K562 (cell line): ENCODE results near the gene KCNK4. TPM values are rescaled to one million over a fixed set of nuclear protein-coding genes. Genes with fewer than 3 reads are reported as not detected.

Experiments used
- ATAC-seq: fragments of 200-7000 bp; cut with Tn5 transposase; 3 replicates; pipeline ENCODE4 v1.9.1; 2020; ENCODE audit warnings: moderate library complexity
- BruUV-seq: library from RNA; stranded (reverse); fragments of 400-500 nt; replicated peaks from 2 replicates; lab custom pipeline; 2021; lab: Mats Ljungman, UMichigan
- CTCF ChIA-PET: fragments of 300-600 bp; formaldehyde crosslinking; extraction: SDS; loops from one replicate; lab custom pipeline; 2021; ENCODE audit warnings: low intra/inter-chr PET ratio; lab: Yijun Ruan, JAX
- POLR2A ChIA-PET: fragments of 300-600, 350-650 bp; sonication (Branson Sonifier 250); formaldehyde crosslinking; extraction: SDS; loops from one replicate; lab custom pipeline; 2021; ENCODE audit warnings: antibody characterized with exemption, inconsistent platforms; lab: Yijun Ruan, JAX
- DNase-seq, 4 experiments: peaks; one replicate each; pipeline versions ENCODE4 v3.0.0 to v3.0.0-alpha.2; 2011 to 2018; ENCODE audit warnings: low spot score in 3 of 4, mixed read lengths in 3 of 4; ENCODE audit errors: extremely low read depth in 1 of 4
- FAIRE-seq: peaks from 2 replicates; lab custom pipeline; 2011; peaks lifted over from hg19 to GRCh38; lab: Jason Lieb, UNC
- H2AFZ ChIP-seq: 2 replicates; pipeline ENCODE4 v1.6.0; 2011; ENCODE audit warnings: low read depth, low read length, control low read depth, inconsistent platforms
- H3K27ac ChIP-seq: fragments of 200-600 bp; 3 replicates; pipeline ENCODE4 v1.8.0; 2011; ENCODE audit warnings: low read depth, mild to moderate bottlenecking, control low read depth, inconsistent platforms, low read length, moderate library complexity, mixed read lengths; ENCODE audit errors: extremely low read depth
- H3K27me3 ChIP-seq, 2 experiments: fragments of 300-600 bp in 1 of 2; 2 replicates in 1 of 2; 3 replicates in 1 of 2; pipeline versions ENCODE4 v1.6.0 to v1.8.0; 2011; ENCODE audit warnings: inconsistent platforms in 2 of 2, low read length in 2 of 2, mild to moderate bottlenecking in 1 of 2, mixed read lengths in 1 of 2, moderate library complexity in 1 of 2; ENCODE audit not compliant: control insufficient read depth in 2 of 2, insufficient read depth in 2 of 2
- H3K36me3 ChIP-seq: fragments of 300-600 bp; 3 replicates; pipeline ENCODE4 v1.8.0; 2011; ENCODE audit warnings: mild to moderate bottlenecking, low read length, inconsistent platforms; ENCODE audit not compliant: control insufficient read depth, insufficient read depth
- H3K4me1 ChIP-seq, 2 experiments: fragments of 200-600 bp in 1 of 2; replicated peaks in 1 of 2; 2 replicates in 1 of 2; 3 replicates in 1 of 2; pipeline versions ENCODE4 v1.5.1 to v1.8.0; 2011; ENCODE audit warnings: inconsistent platforms in 2 of 2, low read length in 2 of 2, mild to moderate bottlenecking in 1 of 2, mixed read lengths in 1 of 2, moderate library complexity in 1 of 2; ENCODE audit not compliant: control insufficient read depth in 2 of 2, insufficient read depth in 2 of 2
- H3K4me2 ChIP-seq: 2 replicates; pipeline ENCODE4 v1.6.1; 2011; ENCODE audit warnings: low read length, control low read depth, inconsistent platforms, mixed read lengths; ENCODE audit not compliant: insufficient read depth
- H3K4me3 ChIP-seq: fragments of 200-600 bp; sonication (generic), shearing (Covaris generic); 2 replicates; pipeline ENCODE4 v1.5.1; 2016; ENCODE audit warnings: control low read depth, inconsistent platforms
- H3K79me2 ChIP-seq: fragments of 200-600 bp; 3 replicates; pipeline ENCODE4 v1.8.0; 2011; ENCODE audit warnings: low read length, inconsistent platforms; ENCODE audit not compliant: control insufficient read depth, insufficient read depth
- H3K9ac ChIP-seq, 2 experiments: 2 replicates each; pipeline versions ENCODE4 v1.6.0 to v1.6.1; 2011; ENCODE audit warnings: low read depth in 2 of 2, low read length in 2 of 2, control low read depth in 1 of 2, inconsistent platforms in 1 of 2, mild to moderate bottlenecking in 1 of 2, mixed read lengths in 1 of 2; ENCODE audit not compliant: insufficient read depth in 1 of 2
- H3K9me1 ChIP-seq: one replicate; pipeline ENCODE4 v1.6.0; 2011; ENCODE audit warnings: inconsistent platforms, mild to moderate bottlenecking, low read length, moderate library complexity; ENCODE audit not compliant: control insufficient read depth, insufficient read depth
- H3K9me3 ChIP-seq: replicated peaks from 2 replicates; pipeline ENCODE4 v1.5.1; 2011; ENCODE audit warnings: low read depth, low read length, inconsistent platforms; ENCODE audit not compliant: control insufficient read depth, insufficient read depth
- H4K20me1 ChIP-seq: replicated peaks from 2 replicates; pipeline ENCODE4 v1.6.1; 2011; ENCODE audit warnings: low read length, inconsistent platforms, mixed read lengths; ENCODE audit not compliant: control insufficient read depth, insufficient read depth
- CREM ChIP-seq: IDR thresholded peaks from 2 replicates; pipeline ENCODE4 v1.6.1; 2014; ENCODE audit warnings: antibody characterized with exemption, low read depth
- DACH1 ChIP-seq: fragments of 450-650 bp; IDR thresholded peaks from 2 replicates; pipeline ENCODE4 v1.6.1; 2018; ENCODE audit not compliant: partially characterized antibody
- HNRNPLL ChIP-seq: fragments of 200-400 bp; formaldehyde crosslinking; IDR thresholded peaks from 2 replicates; pipeline ENCODE4 v1.6.1; 2017; ENCODE audit warnings: low read length, low read depth, mild to moderate bottlenecking; ENCODE audit not compliant: poor library complexity, severe bottlenecking
- NFE2L1 ChIP-seq: fragments of 450-650 bp; IDR thresholded peaks from 2 replicates; pipeline ENCODE4 v1.6.1; 2016; ENCODE audit warnings: missing genetic modification characterization, low read depth, mild to moderate bottlenecking, missing compliant biosample characterization, moderate library complexity, borderline replicate concordance
- NR3C1 ChIP-seq: sonication (generic); formaldehyde crosslinking; IDR thresholded peaks from 2 replicates; pipeline ENCODE4 v1.8.1; 2022; ENCODE audit warnings: missing genetic modification reagents
- POLR2G ChIP-seq: fragments of 200-400 bp; formaldehyde crosslinking; IDR thresholded peaks from 2 replicates; pipeline ENCODE4 v1.6.1; 2017; ENCODE audit warnings: low read depth, mild to moderate bottlenecking, antibody characterized with exemption, low read length, moderate library complexity
- RBM22 ChIP-seq: fragments of 200-400 bp; formaldehyde crosslinking; IDR thresholded peaks from 2 replicates; pipeline ENCODE4 v1.6.1; 2018; ENCODE audit warnings: low read length, low read depth; ENCODE audit not compliant: poor library complexity, severe bottlenecking
- ZBTB7A ChIP-seq: IDR thresholded peaks from 2 replicates; pipeline ENCODE4 v1.6.1; 2011; ENCODE audit warnings: low read depth, mild to moderate bottlenecking, low read length, moderate library complexity, borderline replicate concordance; ENCODE audit not compliant: control insufficient read depth
- ZNF282 ChIP-seq: sonication (generic); formaldehyde crosslinking; IDR thresholded peaks from 2 replicates; pipeline ENCODE4 v1.8.1; 2023; ENCODE audit warnings: missing genetic modification reagents
- WGBS: fragments of 100-300 bp; shearing (Covaris generic); methylation state at CpG from one replicate; pipeline ENCODE4 v1.1.6; 2016; ENCODE audit warnings: low coverage, mixed read lengths; ENCODE audit not compliant: insufficient coverage; ENCODE audit errors: missing lambda C conversion rate; 5-methylcytosine and 5-hydroxymethylcytosine counted together
- in situ Hi-C: fragments of 300-500 bp; cut with MboI; formaldehyde crosslinking; loops from 4 replicates; pipeline ENCODE4 v1.15.0; 2018; ENCODE audit warnings: inconsistent platforms, mixed read lengths
- intact Hi-C: fragments of 100-400 bp; cut with micrococcal nuclease; formaldehyde crosslinking; loops from 2 replicates; pipeline ENCODE4 v1.14.2; 2022
- polyA plus RNA-seq, 8 experiments: library from polyadenylated mRNA; depleted of rRNA in 4 of 8; stranded (reverse) in 5 of 8; unstranded in 3 of 8; fragments of >200 nt; fragmentation: Nextera tagmentation in 2 of 8; fragmentation: Illumina TruSeq in 1 of 8; extraction: Ambion mirVana in 2 of 8; extraction: Trizol in 1 of 8; gene quantifications; 2 replicates each; pipeline versions ENCODE4 v1.2.1 to v1.2.3, GENCODE V29; 2011 to 2014; ENCODE audit warnings: inconsistent platforms in 1 of 8, missing spikeins in 1 of 8
- total RNA-seq, 7 experiments: library from RNA; depleted of rRNA in 6 of 7; stranded (reverse); fragments of >200 nt in 6 of 7; fragmentation: Illumina TruSeq in 2 of 7; extraction: Trizol in 2 of 7; gene quantifications; 2 replicates each; pipeline versions ENCODE4 v1.2.1 to v1.2.3, GENCODE V29; 2011 to 2021; ENCODE audit warnings: low replicate concordance in 1 of 7
- TF ChIP-seq, protein P1 (sequence below): sonication (generic); formaldehyde crosslinking; IDR thresholded peaks from 2 replicates; pipeline ENCODE4 v1.8.0; 2022; ENCODE audit warnings: mild to moderate bottlenecking, low read depth, missing genetic modification reagents
- TF ChIP-seq, protein P2 (sequence below), 2 experiments: IDR thresholded peaks; 2 replicates each; pipeline ENCODE4 v1.6.1; 2011; ENCODE audit warnings: borderline replicate concordance in 1 of 2, control low read depth in 1 of 2, low read depth in 1 of 2, low read length in 1 of 2, mild to moderate bottlenecking in 1 of 2, mixed read lengths in 1 of 2, moderate library complexity in 1 of 2; ENCODE audit not compliant: insufficient read depth in 1 of 2, insufficient read length in 1 of 2, poor library complexity in 1 of 2, severe bottlenecking in 1 of 2; ENCODE audit errors: extremely low read depth in 1 of 2
- TF ChIP-seq, protein P3 (sequence below), 2 experiments: IDR thresholded peaks in 1 of 2; conservative IDR thresholded peaks in 1 of 2; 2 replicates each; pipeline ENCODE4 v1.6.1; 2016; ENCODE audit warnings: low read depth in 2 of 2, mild to moderate bottlenecking in 1 of 2, missing compliant biosample characterization in 1 of 2, missing genetic modification characterization in 1 of 2, moderate library complexity in 1 of 2

The KCNK4 gene
- total and polyA plus RNA-seq, 9 of the 15 experiments (the other 6 are each of a cell fraction or from before 2014, with no cell fraction given), result not detected

DNA sequence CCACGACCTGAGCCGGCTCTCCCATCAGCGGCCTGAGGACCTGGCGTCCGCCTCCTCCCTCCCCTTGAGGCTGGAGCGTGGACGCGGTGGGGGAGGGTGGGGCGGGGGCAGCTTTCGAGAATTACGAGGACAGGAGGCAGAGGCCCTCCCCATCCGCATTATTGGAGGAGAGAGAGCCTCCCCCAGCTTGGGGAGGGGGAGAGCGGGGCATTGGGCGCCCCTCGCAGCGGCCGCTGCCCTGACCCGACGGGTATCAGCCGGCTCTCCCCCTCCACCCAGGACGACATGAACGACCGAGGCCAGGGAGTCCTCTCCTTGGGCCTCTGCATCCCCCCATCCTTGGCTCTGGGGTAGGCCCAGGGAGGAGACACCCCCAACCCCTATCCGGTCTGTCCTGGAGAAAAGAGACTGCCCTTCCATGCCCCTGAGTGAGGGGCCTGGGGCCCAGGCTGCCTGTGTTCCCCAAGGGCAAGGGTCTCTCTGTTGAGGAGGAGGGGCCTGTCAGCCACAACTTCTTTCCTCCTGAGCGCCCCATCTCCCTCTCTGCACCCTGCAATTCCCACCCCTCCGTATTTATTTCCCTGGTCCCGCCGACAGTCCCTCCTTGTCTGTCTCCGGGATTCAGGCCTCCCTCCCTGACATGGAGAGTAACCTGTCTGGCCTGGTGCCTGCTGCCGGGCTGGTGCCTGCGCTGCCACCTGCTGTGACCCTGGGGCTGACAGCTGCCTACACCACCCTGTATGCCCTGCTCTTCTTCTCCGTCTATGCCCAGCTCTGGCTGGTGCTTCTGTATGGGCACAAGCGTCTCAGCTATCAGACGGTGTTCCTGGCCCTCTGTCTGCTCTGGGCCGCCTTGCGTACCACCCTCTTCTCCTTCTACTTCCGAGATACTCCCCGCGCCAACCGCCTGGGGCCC is 5.0 kb upstream of the KCNK4 start:
- CTCF ChIA-PET, result no interaction called here
- WGBS, result 67% methylated on average over 13 of the region's 40 CpGs
- H3K27ac ChIP-seq, result peak overlapping the region; percentile 27
- TF ChIP-seq ZBTB7A (0 out of 2 replicates have a peak, but pooled peaks have one; percentile 47), NR3C1 (CRISPR knock-in tag) (0 out of 2 replicates have a peak, but pooled peaks have one; percentile 18), HNRNPLL (peak; percentile 89), DACH1 (no peak), NFE2L1 (tag) (no peak), ZNF282 (CRISPR knock-in tag) (0 out of 2 replicates have a peak, but pooled peaks have one; percentile 1), CREM (0 out of 2 replicates have a peak, but pooled peaks have one; percentile 0), POLR2G (0 out of 2 replicates have a peak, but pooled peaks have one; percentile 26), RBM22 (no peak)
- TF ChIP-seq, protein P1, sequence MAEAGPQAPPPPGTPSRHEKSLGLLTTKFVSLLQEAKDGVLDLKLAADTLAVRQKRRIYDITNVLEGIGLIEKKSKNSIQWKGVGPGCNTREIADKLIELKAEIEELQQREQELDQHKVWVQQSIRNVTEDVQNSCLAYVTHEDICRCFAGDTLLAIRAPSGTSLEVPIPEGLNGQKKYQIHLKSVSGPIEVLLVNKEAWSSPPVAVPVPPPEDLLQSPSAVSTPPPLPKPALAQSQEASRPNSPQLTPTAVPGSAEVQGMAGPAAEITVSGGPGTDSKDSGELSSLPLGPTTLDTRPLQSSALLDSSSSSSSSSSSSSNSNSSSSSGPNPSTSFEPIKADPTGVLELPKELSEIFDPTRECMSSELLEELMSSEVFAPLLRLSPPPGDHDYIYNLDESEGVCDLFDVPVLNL, result no peak
- TF ChIP-seq, protein P2, sequence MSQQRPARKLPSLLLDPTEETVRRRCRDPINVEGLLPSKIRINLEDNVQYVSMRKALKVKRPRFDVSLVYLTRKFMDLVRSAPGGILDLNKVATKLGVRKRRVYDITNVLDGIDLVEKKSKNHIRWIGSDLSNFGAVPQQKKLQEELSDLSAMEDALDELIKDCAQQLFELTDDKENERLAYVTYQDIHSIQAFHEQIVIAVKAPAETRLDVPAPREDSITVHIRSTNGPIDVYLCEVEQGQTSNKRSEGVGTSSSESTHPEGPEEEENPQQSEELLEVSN (IDR thresholded peaks at IDR 0.05; ENCODE audit: borderline replicate concordance in 1 of 2, extremely low read depth in 1 of 2, insufficient read depth in 1 of 2, insufficient read length in 1 of 2, low read depth in 1 of 2, low read length in 1 of 2, poor library complexity in 1 of 2, severe bottlenecking in 1 of 2), result peak in 1 of 2 experiments; percentile 1
- TF ChIP-seq, protein P3, sequence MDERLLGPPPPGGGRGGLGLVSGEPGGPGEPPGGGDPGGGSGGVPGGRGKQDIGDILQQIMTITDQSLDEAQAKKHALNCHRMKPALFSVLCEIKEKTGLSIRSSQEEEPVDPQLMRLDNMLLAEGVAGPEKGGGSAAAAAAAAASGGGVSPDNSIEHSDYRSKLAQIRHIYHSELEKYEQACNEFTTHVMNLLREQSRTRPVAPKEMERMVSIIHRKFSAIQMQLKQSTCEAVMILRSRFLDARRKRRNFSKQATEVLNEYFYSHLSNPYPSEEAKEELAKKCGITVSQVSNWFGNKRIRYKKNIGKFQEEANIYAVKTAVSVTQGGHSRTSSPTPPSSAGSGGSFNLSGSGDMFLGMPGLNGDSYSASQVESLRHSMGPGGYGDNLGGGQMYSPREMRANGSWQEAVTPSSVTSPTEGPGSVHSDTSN (CRISPR knock-in tag; IDR thresholded peaks at IDR 0.05; ENCODE audit: low read depth), result 0 out of 2 replicates have a peak, but pooled peaks have one; percentile 0
- TF ChIP-seq, protein P3 (tag; conservative IDR thresholded peaks at IDR 0.05; ENCODE audit: low read depth), result no peak

More for the DNA sequence above, 5.0 kb upstream of the KCNK4 start:
- no peaks in the 10 kb centered on the region for H3K9me1 ChIP-seq
- no peaks in the 10 kb centered on the region for H4K20me1 ChIP-seq
- intact Hi-C loops, result no loop called here
- peak overlapping the region; percentile 93; the same call in 1 of the 2 replicates for H2AFZ ChIP-seq
- peak overlapping the region; percentile 80 for H3K4me2 ChIP-seq
- H3K27me3 ChIP-seq, result peaks cover 0 to under 1% of the 10 kb centered on the region in 2 experiments; a peak in 1 of 5 replicates
- H3K36me3 ChIP-seq, result peaks cover 4% of the 10 kb centered on the region; the same call in 1 of the 3 replicates
- FAIRE-seq (no peak), DNase-seq (no peak), ATAC-seq (no peak)
- in situ Hi-C loops, result no loop called here
- BruUV-seq, result no TSS peak
- peak overlapping the region; percentile 50 to 93; a peak in 3 of 4 replicates for H3K9ac ChIP-seq
- POLR2A ChIA-PET, result interaction anchor here (0.6 to 5.1 kb wide), 3 partner anchors 8 to 16 kb away, joined by 3 to 54 read pairs (median 6); no protein-coding TSS in a partner anchor
- peaks cover 12% of the 10 kb centered on the region; the same call in 1 of the 3 replicates for H3K79me2 ChIP-seq
- H3K4me3 ChIP-seq, result peak overlapping the region; percentile 91
- H3K9me3 ChIP-seq, result no peaks in the 10 kb centered on the region
- peaks cover 7 to 47% of the 10 kb centered on the region in 2 experiments; a peak in 4 of 5 replicates for H3K4me1 ChIP-seq
